ENCODE measurements around the gene PSMA7.

- TF ChIP-seq CTCF (IDR thresholded peaks at IDR 0.05) (no peak), EP300 (IDR thresholded peaks at IDR 0.05) (no peak)
Observed at GRCh38 chr20:62118113-62119043, 24.8 kb downstream of the PSMA7 start.

Data from stomach (tissue), 4 donors.